Endothelial cell of umbilical vein (primary cell): ENCODE results near the gene LSM3. TPM values are rescaled to one million over a fixed set of nuclear protein-coding genes. Genes with fewer than 3 reads are reported as not detected.

Experiments
- BruUV-seq: library from RNA; stranded (reverse); fragments of 400-500 nt; replicated peaks from 2 replicates; lab custom pipeline; 2021; lab: Mats Ljungman, UMichigan
- CTCF ChIA-PET: fragments of 300-600, 350-600 bp; sonication (Branson Sonifier 250); formaldehyde crosslinking; loops from one replicate; lab custom pipeline; 2021; ENCODE audit warnings: antibody characterized with exemption, inconsistent platforms; lab: Charles Lee
- POLR2A ChIA-PET: fragments of 300-600, 350-600 bp; sonication (Branson Sonifier 250); formaldehyde crosslinking; loops from one replicate; lab custom pipeline; 2021; ENCODE audit warnings: antibody characterized with exemption, inconsistent platforms; lab: Charles Lee
- DNase-seq: peaks from one replicate; pipeline ENCODE4 v3.0.0-alpha.2; 2011; ENCODE audit warnings: low read depth, low spot score
- FAIRE-seq: peaks from 2 replicates; lab custom pipeline; 2011; peaks lifted over from hg19 to GRCh38; lab: Jason Lieb, UNC
- H2AFZ ChIP-seq: 2 replicates; pipeline ENCODE4 v1.6.0; 2012; ENCODE audit warnings: low read depth, low read length, control low read depth, inconsistent platforms
- H3K27ac ChIP-seq: 2 replicates; pipeline ENCODE4 v1.5.1; 2011; ENCODE audit warnings: low read depth, mild to moderate bottlenecking, control low read depth, low read length, moderate library complexity; ENCODE audit not compliant: insufficient read depth
- H3K27me3 ChIP-seq, 2 experiments: 2 replicates each; pipeline versions ENCODE4 v1.6.0 to v1.6.1; 2011; ENCODE audit warnings: low read length in 2 of 2, mixed read lengths in 1 of 2; ENCODE audit not compliant: control insufficient read depth in 2 of 2, insufficient read depth in 2 of 2
- H3K36me3 ChIP-seq, 2 experiments: 2 replicates in 1 of 2; 3 replicates in 1 of 2; pipeline ENCODE4 v1.5.1; 2011; ENCODE audit warnings: low read length in 2 of 2, mild to moderate bottlenecking in 1 of 2, moderate library complexity in 1 of 2; ENCODE audit not compliant: control insufficient read depth in 2 of 2, insufficient read depth in 2 of 2; ENCODE audit errors: extremely low read depth in 1 of 2
- H3K4me1 ChIP-seq: 3 replicates; pipeline ENCODE4 v1.5.1; 2011; ENCODE audit warnings: mild to moderate bottlenecking, low read length; ENCODE audit not compliant: control insufficient read depth, insufficient read depth; ENCODE audit errors: extremely low read depth
- H3K4me2 ChIP-seq: 2 replicates; pipeline ENCODE4 v1.6.1; 2011; ENCODE audit warnings: low read length, control low read depth, mixed read lengths; ENCODE audit not compliant: insufficient read depth
- H3K4me3 ChIP-seq, 3 experiments: fragments of 200-600 bp in 1 of 3; sonication (generic), shearing (Covaris generic) in 1 of 3; replicated peaks in 1 of 3; 2 replicates each; pipeline ENCODE4 v1.5.1; 2011 to 2016; ENCODE audit warnings: control low read depth in 3 of 3, low read length in 3 of 3, mild to moderate bottlenecking in 2 of 3, inconsistent platforms in 1 of 3, low read depth in 1 of 3, moderate library complexity in 1 of 3; ENCODE audit not compliant: insufficient read depth in 1 of 3
- H3K79me2 ChIP-seq: 2 replicates; pipeline ENCODE4 v1.6.0; 2012; ENCODE audit warnings: low read length, inconsistent platforms; ENCODE audit not compliant: control insufficient read depth, insufficient read depth
- H3K9ac ChIP-seq: replicated peaks from 2 replicates; pipeline ENCODE3; 2011; ENCODE audit warnings: low read length, control low read depth; ENCODE audit not compliant: insufficient read depth; ENCODE audit errors: extremely low read depth
- H3K9me1 ChIP-seq: replicated peaks from 3 replicates; pipeline ENCODE4 v1.6.0; 2011; ENCODE audit warnings: mild to moderate bottlenecking, low read length; ENCODE audit not compliant: control insufficient read depth, insufficient read depth; ENCODE audit errors: extremely low read depth
- H3K9me3 ChIP-seq: replicated peaks from 2 replicates; pipeline ENCODE4 v1.5.1; 2012; ENCODE audit warnings: low read length, inconsistent platforms; ENCODE audit not compliant: control insufficient read depth, insufficient read depth
- H4K20me1 ChIP-seq: replicated peaks from 2 replicates; pipeline ENCODE3; 2011; ENCODE audit warnings: mild to moderate bottlenecking, low read length; ENCODE audit not compliant: control insufficient read depth, insufficient read depth; ENCODE audit errors: extremely low read depth
- EZH2 ChIP-seq: IDR thresholded peaks from 2 replicates; pipeline ENCODE4 v1.6.1; 2012; ENCODE audit warnings: borderline replicate concordance, low read depth, mild to moderate bottlenecking, moderate library complexity, low read length, inconsistent platforms; ENCODE audit not compliant: severe bottlenecking
- FOS ChIP-seq: IDR thresholded peaks from 2 replicates; pipeline ENCODE4 v1.6.1; 2011; ENCODE audit warnings: mild to moderate bottlenecking, low read length, moderate library complexity, borderline replicate concordance; ENCODE audit not compliant: insufficient read depth
- GATA2 ChIP-seq: IDR thresholded peaks from 2 replicates; pipeline ENCODE4 v1.7.0; 2011; ENCODE audit warnings: low read depth, mild to moderate bottlenecking, moderate library complexity, mixed read lengths, low read length; ENCODE audit not compliant: insufficient read length, insufficient read depth
- JUN ChIP-seq: IDR thresholded peaks from 2 replicates; pipeline ENCODE4 v1.6.1; 2011; ENCODE audit warnings: borderline replicate concordance, low read depth; ENCODE audit not compliant: insufficient read length, insufficient read depth
- MYC ChIP-seq: IDR thresholded peaks from one replicate; pipeline ENCODE4 v1.6.1; 2011; ENCODE audit warnings: mild to moderate bottlenecking, low read depth, low read length
- POLR2A ChIP-seq: IDR thresholded peaks from 2 replicates; pipeline ENCODE4 v1.6.1; 2012; ENCODE audit warnings: low read depth, mild to moderate bottlenecking, control low read depth, low read length
- POLR2AphosphoS5 ChIP-seq: IDR thresholded peaks from 2 replicates; pipeline ENCODE4 v1.6.1; 2012; ENCODE audit warnings: low read depth, mild to moderate bottlenecking, control low read depth, low read length, moderate library complexity; ENCODE audit not compliant: insufficient read depth
- dilution Hi-C: fragments of 300-500 bp; cut with MboI; formaldehyde crosslinking; loops from one replicate; pipeline ENCODE4 v1.15.0; 2019; ENCODE audit warnings: low sequenced_read_pairs; ENCODE audit not compliant: extremely low pct_ligation_motif_present
- intact Hi-C: fragments of 100-400 bp; cut with micrococcal nuclease; formaldehyde crosslinking; loops from one replicate; pipeline ENCODE4 v1.10.0; 2022
- polyA plus RNA-seq, 4 experiments: library from polyadenylated mRNA; depleted of rRNA in 3 of 4; stranded (reverse) in 3 of 4; unstranded in 1 of 4; fragments of >200 nt; gene quantifications; 2 replicates each; pipeline versions ENCODE4 v1.2.1 to v1.2.3, GENCODE V29; 2011 to 2012; ENCODE audit warnings: missing spikeins in 1 of 4
- total RNA-seq: library from RNA; stranded (reverse); gene quantifications from 2 replicates; pipeline ENCODE4 v1.2.3, GENCODE V29; 2021
- TF ChIP-seq, protein P1 (sequence below), 2 donors: IDR thresholded peaks; 1 replicate in 1 of 2; 2 replicates in 1 of 2; pipeline ENCODE4 v1.5.1; 2011; ENCODE audit warnings: low read length in 2 of 2, mild to moderate bottlenecking in 2 of 2, moderate library complexity in 2 of 2, control low read depth in 1 of 2, inconsistent platforms in 1 of 2, low read depth in 1 of 2; ENCODE audit not compliant: insufficient read depth in 1 of 2; ENCODE audit errors: extremely low read depth in 1 of 2
- TF ChIP-seq, protein P2 (sequence below): IDR thresholded peaks from 2 replicates; pipeline ENCODE4 v1.6.1; 2011; ENCODE audit not compliant: insufficient read depth, insufficient read length

Gene LSM3
- total and polyA plus RNA-seq, 2 donors (not counting 3 experiments of a cell fraction or from before 2014, with no cell fraction given) = 4.4 to 13.0 TPM

DNA sequence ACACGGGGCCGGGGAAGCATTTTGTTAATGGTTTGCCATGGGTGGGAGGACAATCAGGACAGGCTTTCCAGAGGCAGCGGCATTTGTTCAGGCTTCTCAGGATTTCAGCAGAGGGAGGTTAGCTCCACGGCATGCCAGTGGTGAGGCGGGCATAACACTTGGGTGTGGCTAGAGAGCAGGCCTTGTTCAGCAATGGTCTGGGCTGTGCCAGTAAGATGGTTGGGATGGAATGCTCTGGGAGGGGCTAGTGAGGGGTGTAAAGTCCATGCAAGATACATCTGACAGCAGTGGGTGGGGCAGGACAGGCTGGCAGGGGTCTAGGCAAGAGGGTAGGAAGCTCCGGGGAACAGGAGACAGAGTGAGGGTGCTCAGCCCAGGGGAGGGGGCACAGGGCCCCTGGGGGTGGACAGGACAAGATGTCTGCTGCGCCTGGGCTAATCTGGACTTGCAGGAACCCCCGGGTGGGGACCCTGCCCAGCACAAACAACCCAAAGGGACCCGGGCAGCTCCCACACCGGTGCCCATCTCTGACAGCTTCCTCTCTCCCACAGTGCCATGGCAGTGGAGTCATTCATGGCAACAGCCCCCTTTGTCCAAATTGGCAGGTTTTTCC lies 45.3 kb upstream of the LSM3 start:
- no peaks in the 10 kb centered on the region for H3K27me3 ChIP-seq
- DNase-seq (no peak), FAIRE-seq (no peak)
- H3K36me3 ChIP-seq = peaks cover 8 to 61% of the 10 kb centered on the region in 2 experiments
- H3K4me3 ChIP-seq = no peak overlapping the region
- H3K9ac ChIP-seq = no peak overlapping the region
- no peaks in the 10 kb centered on the region for H3K9me1 ChIP-seq
- H3K79me2 ChIP-seq = peaks cover 9% of the 10 kb centered on the region
- intact Hi-C loops = no loop called here
- dilution Hi-C loops = no loop called here
- POLR2A ChIA-PET = interaction anchor here (2.8 kb wide), 1 partner anchor 8 kb away, joined by 8 read pairs; the partner anchor contains the start of genes CHCHD4 and TMEM43
- no peak overlapping the region for H3K4me2 ChIP-seq
- no peak overlapping the region for H3K27ac ChIP-seq
- no peaks in the 10 kb centered on the region for H3K9me3 ChIP-seq
- TF ChIP-seq, protein P1, sequence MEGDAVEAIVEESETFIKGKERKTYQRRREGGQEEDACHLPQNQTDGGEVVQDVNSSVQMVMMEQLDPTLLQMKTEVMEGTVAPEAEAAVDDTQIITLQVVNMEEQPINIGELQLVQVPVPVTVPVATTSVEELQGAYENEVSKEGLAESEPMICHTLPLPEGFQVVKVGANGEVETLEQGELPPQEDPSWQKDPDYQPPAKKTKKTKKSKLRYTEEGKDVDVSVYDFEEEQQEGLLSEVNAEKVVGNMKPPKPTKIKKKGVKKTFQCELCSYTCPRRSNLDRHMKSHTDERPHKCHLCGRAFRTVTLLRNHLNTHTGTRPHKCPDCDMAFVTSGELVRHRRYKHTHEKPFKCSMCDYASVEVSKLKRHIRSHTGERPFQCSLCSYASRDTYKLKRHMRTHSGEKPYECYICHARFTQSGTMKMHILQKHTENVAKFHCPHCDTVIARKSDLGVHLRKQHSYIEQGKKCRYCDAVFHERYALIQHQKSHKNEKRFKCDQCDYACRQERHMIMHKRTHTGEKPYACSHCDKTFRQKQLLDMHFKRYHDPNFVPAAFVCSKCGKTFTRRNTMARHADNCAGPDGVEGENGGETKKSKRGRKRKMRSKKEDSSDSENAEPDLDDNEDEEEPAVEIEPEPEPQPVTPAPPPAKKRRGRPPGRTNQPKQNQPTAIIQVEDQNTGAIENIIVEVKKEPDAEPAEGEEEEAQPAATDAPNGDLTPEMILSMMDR (IDR thresholded peaks at IDR 0.05; ENCODE audit: extremely low read depth in 1 of 2, insufficient read depth in 1 of 2, low read depth in 1 of 2, low read length in 2 of 2) = no peak
- no peak for TF ChIP-seq GATA2
- TF ChIP-seq JUN = no peak
- TF ChIP-seq FOS = no peak
- no peak for TF ChIP-seq MYC
- no peak for TF ChIP-seq EZH2
- no peak for TF ChIP-seq POLR2A
- TF ChIP-seq, protein P2, sequence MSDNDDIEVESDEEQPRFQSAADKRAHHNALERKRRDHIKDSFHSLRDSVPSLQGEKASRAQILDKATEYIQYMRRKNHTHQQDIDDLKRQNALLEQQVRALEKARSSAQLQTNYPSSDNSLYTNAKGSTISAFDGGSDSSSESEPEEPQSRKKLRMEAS = no peak
- TF ChIP-seq POLR2AphosphoS5 = no peak
- no peak overlapping the region for H2AFZ ChIP-seq
- H3K4me1 ChIP-seq = no peaks in the 10 kb centered on the region
- no peaks in the 10 kb centered on the region for H4K20me1 ChIP-seq
- no TSS peak for BruUV-seq
- CTCF ChIA-PET = interaction anchor here (0.8 kb wide), 1 partner anchor 10 kb away, joined by 3 read pairs; no protein-coding TSS in a partner anchor
